ENCODE measurements around the gene BLVRB. TPM values are rescaled to one million over a fixed set of nuclear protein-coding genes. Genes with fewer than 3 reads are reported as not detected.
A peak's percentile ranks its signal among the peaks of the same experiment; 100 is the strongest.

The BLVRB gene
- 25.7 TPM for polyA plus RNA-seq (2013, experiment 1 of 2)
- 25.5 TPM for polyA plus RNA-seq (2013, experiment 2 of 2)

- no CpG with 5 or more reads among the region's 54 CpGs for WGBS, 2 donors (ENCODE audit: extremely low coverage in 2 of 2, insufficient read length in 2 of 2, insufficient replicate concordance in 1 of 2)
- Histone ChIP-seq H4K8ac (ENCODE audit: low read depth, low read length) (no peak within 1 kb of the TSS), H3K23ac (ENCODE audit: low read depth, low read length, poor library complexity) (peak within 1 kb of the TSS; percentile 98), H3K4ac (ENCODE audit: low read length) (no peak within 1 kb of the TSS), H3K79me1 (ENCODE audit: low read depth, low read length) (no peaks in the 10 kb centered on the region), H3K4me1 (ENCODE audit: control insufficient read depth in 2 of 2, insufficient read depth in 1 of 2, low read depth in 1 of 2, low read length in 2 of 2) (peaks cover 13 to 15% of the 10 kb centered on the region in 2 donors), H2AK5ac (ENCODE audit: low read depth, low read length) (peak within 1 kb of the TSS; percentile 29), H3K27ac (replicated peaks; ENCODE audit: low read length) (no peak within 1 kb of the TSS), H3K9ac (ENCODE audit: low read depth, low read length, poor library complexity) (peak within 1 kb of the TSS; percentile 98), H2BK120ac (ENCODE audit: low read depth, low read length) (no peak within 1 kb of the TSS), H3K4me3 (ENCODE audit: low read length in 2 of 2) (peak within 1 kb of the TSS; percentile 74 to 93), H2BK15ac (ENCODE audit: low read length) (peak within 1 kb of the TSS; percentile 22), H3K27me3 (ENCODE audit: control insufficient read depth in 3 of 3, insufficient read depth in 3 of 3, low read depth in 1 of 3, low read length in 3 of 3) (peaks cover 14 to 34% (median 33%) of the 10 kb centered on the region in 3 experiments), H3K4me2 (ENCODE audit: insufficient read depth, low read length, poor library complexity, severe bottlenecking) (peak within 1 kb of the TSS; percentile 95), H3K18ac (ENCODE audit: low read length) (peak within 1 kb of the TSS; percentile 97), H2AFZ (ENCODE audit: low read length) (peak within 1 kb of the TSS; percentile 99), H3K14ac (ENCODE audit: low read length) (peak within 1 kb of the TSS; percentile 1), H2BK12ac (ENCODE audit: low read length) (peak within 1 kb of the TSS; percentile 66), H3K9me3 (replicated peaks in 1 of 2; ENCODE audit: control insufficient read depth in 2 of 2, insufficient read depth in 1 of 2, low read depth in 1 of 2, low read length in 2 of 2) (peaks cover 0 to 7% of the 10 kb centered on the region in 2 donors), H4K91ac (ENCODE audit: low read depth, low read length, poor library complexity) (no peak within 1 kb of the TSS), H3K36me3 (replicated peaks in 1 of 2; ENCODE audit: control insufficient read depth in 2 of 2, insufficient read depth in 2 of 2, low read length in 2 of 2) (no peaks in the 10 kb centered on the region), H2BK5ac (ENCODE audit: low read length) (peak within 1 kb of the TSS; percentile 4)
- peak; percentile 99 for DNase-seq (ENCODE audit: low spot score)
Observed at GRCh38 chr19:40465557-40466218, at the start of gene BLVRB. Gene BLVRB, minus strand, starts transcription at chr19:40465745. Its CDS starts 57 bp downstream, at chr19:40465688.

GRCh38 chr19:40513741-40514315 lies 48.3 kb upstream of the BLVRB start:
- Histone ChIP-seq H2BK12ac (ENCODE audit: low read length) (no peak overlapping the region), H4K91ac (ENCODE audit: low read depth, low read length, poor library complexity) (no peak overlapping the region), H3K27ac (replicated peaks; ENCODE audit: low read length) (no peak overlapping the region), H3K9me3 (replicated peaks in 1 of 2; ENCODE audit: control insufficient read depth in 2 of 2, insufficient read depth in 1 of 2, low read depth in 1 of 2, low read length in 2 of 2) (peaks cover 0 to 14% of the 10 kb centered on the region in 2 donors), H3K18ac (ENCODE audit: low read length) (no peak overlapping the region), H3K27me3 (ENCODE audit: control insufficient read depth in 3 of 3, insufficient read depth in 3 of 3, low read depth in 1 of 3, low read length in 3 of 3) (peaks cover 15 to 79% (median 52%) of the 10 kb centered on the region in 3 experiments), H2BK120ac (ENCODE audit: low read depth, low read length) (no peak overlapping the region), H2BK15ac (ENCODE audit: low read length) (no peak overlapping the region), H2AK5ac (ENCODE audit: low read depth, low read length) (no peak overlapping the region), H3K4ac (ENCODE audit: low read length) (no peak overlapping the region), H3K36me3 (replicated peaks in 1 of 2; ENCODE audit: control insufficient read depth in 2 of 2, insufficient read depth in 2 of 2, low read length in 2 of 2) (no peaks in the 10 kb centered on the region), H3K4me1 (ENCODE audit: control insufficient read depth in 2 of 2, insufficient read depth in 1 of 2, low read depth in 1 of 2, low read length in 2 of 2) (peaks cover 2 to 7% of the 10 kb centered on the region in 2 donors), H3K9ac (ENCODE audit: low read depth, low read length, poor library complexity) (no peak overlapping the region), H4K8ac (ENCODE audit: low read depth, low read length) (no peak overlapping the region), H2AFZ (ENCODE audit: low read length) (no peak overlapping the region), H3K79me1 (ENCODE audit: low read depth, low read length) (peaks cover 2% of the 10 kb centered on the region), H3K4me2 (ENCODE audit: insufficient read depth, low read length, poor library complexity, severe bottlenecking) (no peak overlapping the region), H3K14ac (ENCODE audit: low read length) (no peak overlapping the region), H3K23ac (ENCODE audit: low read depth, low read length, poor library complexity) (no peak overlapping the region), H2BK5ac (ENCODE audit: low read length) (no peak overlapping the region), H3K4me3 (ENCODE audit: low read length in 2 of 2) (no peak overlapping the region)
- no CpG with 5 or more reads among the region's 4 CpGs for WGBS, 2 donors (ENCODE audit: extremely low coverage in 2 of 2, insufficient read length in 2 of 2, insufficient replicate concordance in 1 of 2)
- DNase-seq (ENCODE audit: low spot score): no peak

GRCh38 chr19:40513345-40513678 lies 47.8 kb upstream of the BLVRB start:
- Histone ChIP-seq H3K36me3 (replicated peaks in 1 of 2; ENCODE audit: control insufficient read depth in 2 of 2, insufficient read depth in 2 of 2, low read length in 2 of 2) (no peaks in the 10 kb centered on the region), H3K14ac (ENCODE audit: low read length) (no peak overlapping the region), H3K4ac (ENCODE audit: low read length) (no peak overlapping the region), H2AFZ (ENCODE audit: low read length) (peak overlapping the region; percentile 91), H3K9ac (ENCODE audit: low read depth, low read length, poor library complexity) (peak overlapping the region; percentile 24), H4K8ac (ENCODE audit: low read depth, low read length) (no peak overlapping the region), H3K23ac (ENCODE audit: low read depth, low read length, poor library complexity) (peak overlapping the region; percentile 60), H3K4me1 (ENCODE audit: control insufficient read depth in 2 of 2, insufficient read depth in 1 of 2, low read depth in 1 of 2, low read length in 2 of 2) (peaks cover 2 to 7% of the 10 kb centered on the region in 2 donors), H2BK12ac (ENCODE audit: low read length) (no peak overlapping the region), H2BK15ac (ENCODE audit: low read length) (no peak overlapping the region), H2BK120ac (ENCODE audit: low read depth, low read length) (peak overlapping the region; percentile 72), H3K9me3 (replicated peaks in 1 of 2; ENCODE audit: control insufficient read depth in 2 of 2, insufficient read depth in 1 of 2, low read depth in 1 of 2, low read length in 2 of 2) (peaks cover 0 to 14% of the 10 kb centered on the region in 2 donors), H2AK5ac (ENCODE audit: low read depth, low read length) (no peak overlapping the region), H3K4me3 (ENCODE audit: low read length in 2 of 2) (peak overlapping the region in 1 of 2 donors; percentile 3), H2BK5ac (ENCODE audit: low read length) (no peak overlapping the region), H3K4me2 (ENCODE audit: insufficient read depth, low read length, poor library complexity, severe bottlenecking) (peak overlapping the region; percentile 79), H3K27ac (replicated peaks; ENCODE audit: low read length) (no peak overlapping the region), H3K79me1 (ENCODE audit: low read depth, low read length) (peaks cover 2% of the 10 kb centered on the region), H3K27me3 (ENCODE audit: control insufficient read depth in 3 of 3, insufficient read depth in 3 of 3, low read depth in 1 of 3, low read length in 3 of 3) (peaks cover 15 to 74% (median 48%) of the 10 kb centered on the region in 3 experiments), H3K18ac (ENCODE audit: low read length) (peak overlapping the region; percentile 4), H4K91ac (ENCODE audit: low read depth, low read length, poor library complexity) (no peak overlapping the region)
- no CpG with 5 or more reads among the region's 27 CpGs for WGBS, 2 donors (ENCODE audit: extremely low coverage in 2 of 2, insufficient read length in 2 of 2, insufficient replicate concordance in 1 of 2)
- DNase-seq (ENCODE audit: low spot score): no peak

Data from neuronal stem cell (in vitro differentiated cells).